GM13976 (cell line): ENCODE measurements around the gene OR1J1.

Experiments used
- DNase-seq: peaks from one replicate; pipeline ENCODE4 v3.0.0; 2012; ENCODE audit warnings: low spot score
- in situ Hi-C: fragments of 300-500 bp; cut with MboI; formaldehyde crosslinking; loops from one replicate; pipeline ENCODE4 v1.12.0; 2022; ENCODE audit warnings: low sequenced_read_pairs, mixed read lengths, inconsistent platforms; ENCODE audit not compliant: unreplicated experiment
- TF ChIP-seq, protein P1 (sequence below): IDR thresholded peaks from 2 replicates; pipeline ENCODE4 v1.5.1; 2012; ENCODE audit warnings: borderline replicate concordance, mild to moderate bottlenecking; ENCODE audit not compliant: insufficient read depth; ENCODE audit errors: extremely low read depth, missing control alignments, control extremely low read depth

OR1J1 gene

DNA sequence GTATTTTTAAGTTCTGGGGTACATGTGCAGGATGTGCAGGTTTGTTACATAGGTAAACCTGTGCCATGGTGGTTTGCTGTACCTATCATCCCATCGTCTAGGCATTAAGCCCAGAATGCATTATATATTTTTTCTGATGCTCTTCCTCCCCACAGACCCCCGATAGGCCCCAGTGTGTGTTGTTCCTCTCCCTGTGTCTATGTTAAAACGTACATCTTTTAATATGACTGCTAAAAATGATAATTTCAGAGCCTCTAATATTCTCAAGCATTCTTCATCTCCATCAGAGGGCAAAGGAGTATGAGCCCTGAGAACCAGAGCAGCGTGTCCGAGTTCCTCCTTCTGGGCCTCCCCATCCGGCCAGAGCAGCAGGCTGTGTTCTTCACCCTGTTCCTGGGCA, 32.8 kb upstream of the OR1J1 start, which contains the start of gene OR1J2:
Gene OR1J2, plus strand, starts transcription at position 301 of the 400 bp plus-strand sequence. Its CDS starts 0 bp downstream, at position 301.
- TF ChIP-seq, protein P1, sequence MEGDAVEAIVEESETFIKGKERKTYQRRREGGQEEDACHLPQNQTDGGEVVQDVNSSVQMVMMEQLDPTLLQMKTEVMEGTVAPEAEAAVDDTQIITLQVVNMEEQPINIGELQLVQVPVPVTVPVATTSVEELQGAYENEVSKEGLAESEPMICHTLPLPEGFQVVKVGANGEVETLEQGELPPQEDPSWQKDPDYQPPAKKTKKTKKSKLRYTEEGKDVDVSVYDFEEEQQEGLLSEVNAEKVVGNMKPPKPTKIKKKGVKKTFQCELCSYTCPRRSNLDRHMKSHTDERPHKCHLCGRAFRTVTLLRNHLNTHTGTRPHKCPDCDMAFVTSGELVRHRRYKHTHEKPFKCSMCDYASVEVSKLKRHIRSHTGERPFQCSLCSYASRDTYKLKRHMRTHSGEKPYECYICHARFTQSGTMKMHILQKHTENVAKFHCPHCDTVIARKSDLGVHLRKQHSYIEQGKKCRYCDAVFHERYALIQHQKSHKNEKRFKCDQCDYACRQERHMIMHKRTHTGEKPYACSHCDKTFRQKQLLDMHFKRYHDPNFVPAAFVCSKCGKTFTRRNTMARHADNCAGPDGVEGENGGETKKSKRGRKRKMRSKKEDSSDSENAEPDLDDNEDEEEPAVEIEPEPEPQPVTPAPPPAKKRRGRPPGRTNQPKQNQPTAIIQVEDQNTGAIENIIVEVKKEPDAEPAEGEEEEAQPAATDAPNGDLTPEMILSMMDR: no peak
- in situ Hi-C loops: no loop called here
- DNase-seq: no peak

DNA sequence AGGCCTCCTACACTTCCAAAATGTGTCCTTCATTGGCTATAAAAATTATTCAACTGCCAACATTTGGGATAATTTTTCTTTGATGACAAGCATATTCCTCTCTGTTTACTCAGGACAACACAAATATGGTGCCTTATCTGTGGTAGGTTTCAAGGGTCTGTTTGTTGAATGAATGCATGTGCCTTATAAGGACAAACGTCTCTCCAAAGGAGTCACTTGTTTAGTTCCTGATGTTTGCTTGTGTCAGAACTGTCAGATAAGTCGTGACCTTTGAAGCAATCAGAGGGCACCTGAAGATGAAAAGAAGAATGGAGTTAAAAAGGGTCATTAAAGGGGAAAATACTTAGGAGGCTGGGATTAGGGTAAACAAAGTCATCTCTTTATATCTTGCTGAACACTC, 29.2 kb upstream of the OR1J1 start:
- in situ Hi-C loops: no loop called here
- DNase-seq: no peak
- TF ChIP-seq, protein P1: no peak

DNA sequence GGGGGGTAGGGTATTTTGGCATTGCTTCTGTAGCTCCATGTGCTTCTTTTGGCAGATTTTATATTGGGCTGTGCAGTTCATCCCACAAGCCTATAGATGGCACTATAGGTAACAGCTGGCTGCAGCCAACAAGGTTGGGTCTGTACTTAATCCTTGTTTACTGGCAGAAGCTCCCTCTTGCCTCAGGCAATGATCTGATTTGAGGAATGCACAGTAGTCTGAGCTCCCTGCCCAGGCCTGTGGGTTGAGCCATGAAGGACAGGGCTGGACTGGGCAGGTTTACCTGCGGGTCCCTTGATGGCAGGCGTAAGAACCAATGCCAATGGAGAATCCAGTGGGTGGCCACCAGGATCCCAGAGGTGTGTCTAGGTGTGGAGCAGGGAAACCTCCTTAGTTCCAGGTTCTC, 21.2 kb upstream of the OR1J1 start:
- in situ Hi-C loops: no loop called here
- TF ChIP-seq, protein P1: peak; percentile 66
- peak; percentile 37 for DNase-seq

DNA sequence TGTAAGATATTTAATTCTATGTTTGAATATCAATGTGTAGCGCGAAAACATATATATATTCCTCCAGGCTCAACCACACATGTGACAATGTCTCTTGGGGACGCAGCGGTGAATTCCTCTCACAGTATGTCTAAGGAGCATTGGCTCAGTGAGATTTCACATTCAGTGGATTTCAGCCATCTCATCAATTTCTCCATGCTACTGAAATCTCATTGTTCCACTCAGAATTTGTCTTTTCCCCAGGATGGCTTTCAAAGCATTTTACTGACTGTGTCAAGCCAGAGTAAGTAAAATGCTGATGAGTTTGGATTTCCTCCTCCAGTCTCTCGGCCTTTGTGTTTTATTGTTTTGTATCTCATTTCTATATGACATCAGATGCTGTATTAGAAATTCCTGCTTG, 1.3 kb upstream of the OR1J1 start:
- TF ChIP-seq, protein P1: no peak
- no peak for DNase-seq
- in situ Hi-C loops: no loop called here

DNA sequence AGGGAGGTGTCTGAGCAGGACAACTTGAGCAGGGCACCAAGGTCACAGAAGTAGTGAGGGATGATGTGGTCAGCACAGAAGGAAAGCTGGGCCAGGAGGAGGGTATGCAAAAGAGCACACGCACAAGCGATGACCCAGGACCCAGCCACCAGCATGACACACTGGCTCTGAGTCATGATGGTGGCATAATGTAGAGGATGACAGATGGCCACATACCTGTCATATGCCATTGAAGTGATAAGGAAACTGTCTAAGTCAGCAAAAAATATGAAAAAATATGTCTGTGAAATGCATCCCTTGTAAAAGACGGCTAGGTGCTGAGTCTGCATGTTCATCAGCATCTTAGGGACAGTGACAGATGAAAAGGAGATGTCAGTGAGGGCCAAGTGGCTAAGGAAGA, 380 bp downstream of the OR1J1 start:
- TF ChIP-seq, protein P1: no peak
- DNase-seq: no peak
- in situ Hi-C loops: no loop called here

DNA sequence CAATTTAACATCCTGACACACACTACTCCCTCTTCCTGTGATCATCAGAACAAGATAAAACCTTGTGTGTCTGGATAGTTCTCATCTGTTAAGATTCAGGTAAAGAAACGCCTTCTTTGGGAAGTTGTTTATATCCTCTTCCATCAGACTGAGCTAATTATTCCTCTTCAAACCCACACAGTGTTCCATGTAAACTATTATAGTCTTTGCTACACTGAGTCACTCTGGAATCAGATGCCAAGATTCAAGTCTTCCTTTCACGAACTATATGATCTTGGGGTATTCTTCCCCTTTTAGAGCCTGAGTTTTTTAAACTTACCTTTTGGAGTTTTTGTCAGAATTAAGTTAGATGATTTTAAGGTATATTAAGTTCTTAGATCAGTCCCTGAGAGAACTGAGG, 2.0 kb downstream of the OR1J1 start:
- TF ChIP-seq, protein P1: no peak
- in situ Hi-C loops: no loop called here

DNA sequence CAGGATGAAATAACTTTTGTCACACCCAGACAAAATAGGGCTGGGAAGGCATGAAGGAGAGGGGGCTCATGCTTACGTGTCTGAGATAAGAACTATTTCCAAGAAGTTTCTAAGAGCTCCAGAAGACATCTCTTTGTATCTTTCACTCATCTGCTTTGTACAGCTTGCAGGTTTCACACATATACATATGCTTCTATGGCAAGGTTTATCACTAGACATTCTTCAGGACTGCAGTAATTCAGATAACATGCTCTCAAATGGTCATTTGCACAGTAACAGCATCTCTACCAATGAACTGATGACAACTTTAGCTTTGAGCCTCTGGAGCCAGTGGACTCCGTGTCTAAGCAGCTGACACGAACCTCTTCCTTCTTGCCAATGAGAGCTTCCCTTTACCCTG, 3.2 kb downstream of the OR1J1 start:
- no peak for DNase-seq
- in situ Hi-C loops: loop anchor here (25.0 kb wide), 3 partner anchors 362 to 888 kb away; partner anchors contain the start of gene CRB2
- TF ChIP-seq, protein P1: no peak

More for the DNA sequence above, 2.0 kb downstream of the OR1J1 start:
- no peak for DNase-seq
